ENCODE results near the gene DOCK8. TPM values are rescaled to one million over a fixed set of nuclear protein-coding genes. Genes with fewer than 3 reads are reported as not detected.

DOCK8 gene
- total and polyA plus RNA-seq, 3 experiments from 2014 or later: 71.6 to 141 (median 136) TPM

GRCh38 chr9:426264-426663 is 211.6 kb downstream of the DOCK8 start:
- Histone ChIP-seq H3K4me1 (ENCODE audit: insufficient read depth, low read length) (no peaks in the 10 kb centered on the region), H3K36me3 (ENCODE audit: insufficient read depth, low read length) (peaks cover 59% of the 10 kb centered on the region), H3K9me3 (ENCODE audit: low read length) (no peaks in the 10 kb centered on the region), H3K4me3 (ENCODE audit: low read length) (no peak overlapping the region), H3K27ac (ENCODE audit: low read depth, low read length) (no peak overlapping the region), H3K27me3 (ENCODE audit: insufficient read depth, low read length, poor library complexity, severe bottlenecking) (no peaks in the 10 kb centered on the region)
- no peak overlapping the region for H3K4me3 Mint-ChIP-seq
- H3K27ac Mint-ChIP-seq: peak overlapping the region in 4 of 8 donors; percentile 9 to 71 (median 60)
- no peaks in the 10 kb centered on the region for H3K9me3 Mint-ChIP-seq
- ChIA-PET CTCF (interaction anchor here (0.7 to 1.5 kb wide), 3 partner anchors 14 to 1544 kb away, joined by 3 read pairs; no protein-coding TSS in a partner anchor), POLR2A (no interaction called here)
- H3K36me3 Mint-ChIP-seq: peaks cover 12 to 88% (median 35%) of the 10 kb centered on the region in 3 donors
- no peak for DNase-seq
- no peaks in the 10 kb centered on the region for H3K4me1 Mint-ChIP-seq
- H3K27me3 Mint-ChIP-seq: no peaks in the 10 kb centered on the region

DNA sequence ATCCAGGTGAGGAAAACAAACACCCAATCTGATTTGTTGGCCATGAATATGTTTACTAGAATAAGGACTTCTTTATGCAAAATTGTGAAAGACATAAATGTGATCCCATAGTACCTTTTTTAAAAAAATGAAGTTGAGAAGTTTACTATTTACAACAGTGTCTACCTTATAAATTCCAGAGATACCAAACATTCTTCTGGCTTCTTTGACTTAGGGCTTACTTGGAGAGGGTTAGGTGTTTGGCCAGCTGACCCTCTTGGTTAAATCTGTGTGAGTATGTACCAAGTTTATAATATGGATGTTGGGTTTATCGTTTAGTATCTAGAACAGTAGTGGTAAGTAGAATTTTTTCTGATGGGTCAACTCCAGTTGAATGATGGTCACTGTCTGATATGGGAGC is 212.3 kb downstream of the DOCK8 start:
- ChIA-PET POLR2A (no interaction called here), CTCF (interaction anchor here (0.7 to 1.5 kb wide), 2 partner anchors 14 to 15 kb away, joined by 3 read pairs; no protein-coding TSS in a partner anchor)
- Histone ChIP-seq H3K4me1 (ENCODE audit: insufficient read depth, low read length) (no peaks in the 10 kb centered on the region), H3K4me3 (ENCODE audit: low read length) (no peak overlapping the region), H3K9me3 (ENCODE audit: low read length) (no peaks in the 10 kb centered on the region), H3K36me3 (ENCODE audit: insufficient read depth, low read length) (peaks cover 59% of the 10 kb centered on the region), H3K27ac (ENCODE audit: low read depth, low read length) (no peak overlapping the region), H3K27me3 (ENCODE audit: insufficient read depth, low read length, poor library complexity, severe bottlenecking) (no peaks in the 10 kb centered on the region)
- Mint-ChIP-seq H3K36me3 (peaks cover 12 to 87% (median 32%) of the 10 kb centered on the region in 3 donors), H3K4me1 (no peaks in the 10 kb centered on the region), H3K27me3 (no peaks in the 10 kb centered on the region), H3K9me3 (no peaks in the 10 kb centered on the region), H3K4me3 (no peak overlapping the region), H3K27ac (peak overlapping the region in 4 of 8 donors; percentile 37 to 66 (median 44))
- no peak for DNase-seq

- POLR2A ChIA-PET: no interaction called here
- no peak overlapping the region for H3K4me3 ChIP-seq (ENCODE audit: low read length)
- peak overlapping the region in 2 of 8 donors; percentile 3 to 27 for H3K27ac Mint-ChIP-seq
- H3K36me3 Mint-ChIP-seq: peaks cover 7 to 92% (median 47%) of the 10 kb centered on the region in 3 donors
- no peaks in the 10 kb centered on the region for H3K27me3 ChIP-seq (ENCODE audit: insufficient read depth, low read length, poor library complexity, severe bottlenecking)
- no peaks in the 10 kb centered on the region for H3K4me1 ChIP-seq (ENCODE audit: insufficient read depth, low read length)
- H3K9me3 Mint-ChIP-seq: no peaks in the 10 kb centered on the region
- peaks cover 78% of the 10 kb centered on the region for H3K36me3 ChIP-seq (ENCODE audit: insufficient read depth, low read length)
- CTCF ChIA-PET: no interaction called here
- H3K27me3 Mint-ChIP-seq: no peaks in the 10 kb centered on the region
- DNase-seq: no peak
- H3K4me1 Mint-ChIP-seq: no peaks in the 10 kb centered on the region
- no peaks in the 10 kb centered on the region for H3K9me3 ChIP-seq (ENCODE audit: low read length)
- no peak overlapping the region for H3K4me3 Mint-ChIP-seq
- H3K27ac ChIP-seq (ENCODE audit: low read depth, low read length): no peak overlapping the region
Observed at GRCh38 chr9:431701-432100, 217.0 kb downstream of the DOCK8 start.

DNA sequence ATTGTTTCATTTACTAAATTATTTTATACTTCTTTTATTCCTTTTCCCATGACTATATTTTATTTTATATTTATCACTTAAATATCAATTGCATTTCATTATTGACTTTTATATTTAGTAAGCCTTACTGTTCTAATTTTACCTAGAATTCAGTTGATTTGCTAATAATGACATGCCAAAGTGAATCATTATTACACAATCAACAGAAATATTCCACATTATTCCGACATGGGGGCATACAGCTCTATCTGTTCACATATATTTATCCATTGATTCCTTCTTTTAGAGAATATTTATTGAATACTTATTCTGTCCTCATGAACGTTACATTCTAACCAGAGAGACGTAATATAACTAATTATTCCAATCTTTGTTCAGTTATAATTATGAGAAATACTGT is 221.8 kb downstream of the DOCK8 start:
- DNase-seq: no peak
- Mint-ChIP-seq H3K9me3 (no peaks in the 10 kb centered on the region), H3K36me3 (peaks cover 0 to 96% (median 49%) of the 10 kb centered on the region in 3 donors), H3K4me3 (no peak overlapping the region), H3K27ac (peak overlapping the region in 4 of 8 donors; percentile 26 to 94 (median 64)), H3K4me1 (no peaks in the 10 kb centered on the region), H3K27me3 (no peaks in the 10 kb centered on the region)
- H3K36me3 ChIP-seq (ENCODE audit: insufficient read depth, low read length): peaks cover 86% of the 10 kb centered on the region
- H3K27ac ChIP-seq (ENCODE audit: low read depth, low read length): no peak overlapping the region
- H3K4me1 ChIP-seq (ENCODE audit: insufficient read depth, low read length): no peaks in the 10 kb centered on the region
- POLR2A ChIA-PET: no interaction called here
- H3K9me3 ChIP-seq (ENCODE audit: low read length): no peaks in the 10 kb centered on the region
- no peak overlapping the region for H3K4me3 ChIP-seq (ENCODE audit: low read length)
- no peaks in the 10 kb centered on the region for H3K27me3 ChIP-seq (ENCODE audit: insufficient read depth, low read length, poor library complexity, severe bottlenecking)
- CTCF ChIA-PET: no interaction called here

DNA sequence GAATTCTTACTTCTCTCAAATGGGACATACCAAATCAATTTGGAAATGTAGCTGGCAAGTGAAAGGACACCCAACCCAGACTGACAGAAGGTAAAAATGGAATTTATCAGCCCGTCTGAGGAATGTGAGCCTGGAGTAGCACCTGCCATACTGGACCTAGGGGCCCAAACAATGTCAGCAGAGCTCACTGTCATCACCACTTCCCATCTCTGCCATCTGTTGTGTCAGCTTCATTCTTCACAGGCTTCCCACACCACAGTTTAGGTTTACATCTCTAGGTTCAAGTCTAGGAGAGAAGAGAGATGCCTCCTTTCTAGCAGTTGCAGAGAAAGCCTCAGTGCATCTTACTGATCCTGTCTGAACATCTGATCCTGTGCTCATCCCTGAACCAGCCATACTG is 222.4 kb downstream of the DOCK8 start:
- no peaks in the 10 kb centered on the region for H3K27me3 ChIP-seq (ENCODE audit: insufficient read depth, low read length, poor library complexity, severe bottlenecking)
- no peaks in the 10 kb centered on the region for H3K9me3 Mint-ChIP-seq
- CTCF ChIA-PET: no interaction called here
- no peak for DNase-seq
- POLR2A ChIA-PET: no interaction called here
- no peaks in the 10 kb centered on the region for H3K4me1 Mint-ChIP-seq
- no peaks in the 10 kb centered on the region for H3K4me1 ChIP-seq (ENCODE audit: insufficient read depth, low read length)
- H3K27ac Mint-ChIP-seq: peak overlapping the region in 5 of 8 donors; percentile 42 to 94 (median 67)
- H3K4me3 ChIP-seq (ENCODE audit: low read length): no peak overlapping the region
- peaks cover 86% of the 10 kb centered on the region for H3K36me3 ChIP-seq (ENCODE audit: insufficient read depth, low read length)
- no peak overlapping the region for H3K4me3 Mint-ChIP-seq
- no peaks in the 10 kb centered on the region for H3K27me3 Mint-ChIP-seq
- peaks cover 0 to 96% (median 48%) of the 10 kb centered on the region in 3 donors for H3K36me3 Mint-ChIP-seq
- no peaks in the 10 kb centered on the region for H3K9me3 ChIP-seq (ENCODE audit: low read length)
- no peak overlapping the region for H3K27ac ChIP-seq (ENCODE audit: low read depth, low read length)

DNA sequence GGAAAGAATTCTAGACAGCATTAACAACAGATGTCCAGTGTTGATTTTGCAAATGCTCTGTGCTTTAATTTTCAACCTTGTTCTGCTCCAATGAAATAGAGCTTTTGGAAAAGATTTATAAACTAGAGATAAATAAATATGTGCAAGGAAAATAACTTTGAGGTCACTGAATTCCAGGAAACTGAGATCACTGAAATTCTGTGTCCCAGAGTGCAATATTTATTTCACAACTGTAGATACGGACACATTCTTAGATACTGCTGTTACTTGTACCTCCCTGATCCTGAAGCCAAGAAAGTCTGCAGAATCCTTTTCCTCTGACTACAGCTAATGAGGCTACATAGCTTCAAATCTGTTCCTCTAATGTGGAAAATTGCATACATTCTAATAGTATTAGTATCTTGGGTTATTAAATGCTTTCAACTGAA is 222.9 kb downstream of the DOCK8 start:
- no peaks in the 10 kb centered on the region for H3K4me1 Mint-ChIP-seq
- CTCF ChIA-PET: no interaction called here
- H3K36me3 ChIP-seq (ENCODE audit: insufficient read depth, low read length): peaks cover 86% of the 10 kb centered on the region
- H3K4me3 Mint-ChIP-seq: no peak overlapping the region
- no peaks in the 10 kb centered on the region for H3K4me1 ChIP-seq (ENCODE audit: insufficient read depth, low read length)
- H3K9me3 ChIP-seq (ENCODE audit: low read length): no peaks in the 10 kb centered on the region
- H3K27ac ChIP-seq (ENCODE audit: low read depth, low read length): no peak overlapping the region
- POLR2A ChIA-PET: no interaction called here
- no peak overlapping the region for H3K4me3 ChIP-seq (ENCODE audit: low read length)
- H3K27me3 Mint-ChIP-seq: peaks cover 0 to 1% of the 10 kb centered on the region in 2 donors
- no peak for DNase-seq
- peak overlapping the region in 3 of 8 donors; percentile 14 to 73 (median 67) for H3K27ac Mint-ChIP-seq
- no peaks in the 10 kb centered on the region for H3K9me3 Mint-ChIP-seq
- H3K27me3 ChIP-seq (ENCODE audit: insufficient read depth, low read length, poor library complexity, severe bottlenecking): no peaks in the 10 kb centered on the region
- H3K36me3 Mint-ChIP-seq: peaks cover 0 to 97% (median 45%) of the 10 kb centered on the region in 3 donors

GRCh38 chr9:438066-438465 is 223.4 kb downstream of the DOCK8 start:
- Mint-ChIP-seq H3K9me3 (no peaks in the 10 kb centered on the region), H3K4me3 (no peak overlapping the region), H3K27me3 (peaks cover 0 to 1% of the 10 kb centered on the region in 2 donors), H3K27ac (peak overlapping the region in 1 of 8 donors; percentile 73), H3K4me1 (no peaks in the 10 kb centered on the region), H3K36me3 (peaks cover 0 to 97% (median 40%) of the 10 kb centered on the region in 3 donors)
- CTCF ChIA-PET: no interaction called here
- H3K9me3 ChIP-seq (ENCODE audit: low read length): no peaks in the 10 kb centered on the region
- no peak overlapping the region for H3K4me3 ChIP-seq (ENCODE audit: low read length)
- H3K36me3 ChIP-seq (ENCODE audit: insufficient read depth, low read length): peaks cover 86% of the 10 kb centered on the region
- no peaks in the 10 kb centered on the region for H3K27me3 ChIP-seq (ENCODE audit: insufficient read depth, low read length, poor library complexity, severe bottlenecking)
- no peaks in the 10 kb centered on the region for H3K4me1 ChIP-seq (ENCODE audit: insufficient read depth, low read length)
- H3K27ac ChIP-seq (ENCODE audit: low read depth, low read length): no peak overlapping the region
- no peak for DNase-seq
- POLR2A ChIA-PET: no interaction called here

- H3K4me1 ChIP-seq (ENCODE audit: insufficient read depth, low read length): no peaks in the 10 kb centered on the region
- H3K27me3 ChIP-seq (ENCODE audit: insufficient read depth, low read length, poor library complexity, severe bottlenecking): no peaks in the 10 kb centered on the region
- Mint-ChIP-seq H3K4me1 (no peaks in the 10 kb centered on the region), H3K27ac (peak overlapping the region in 2 of 8 donors; percentile 13 to 19), H3K27me3 (peaks cover 0 to 1% of the 10 kb centered on the region in 2 donors), H3K36me3 (peaks cover 0 to 98% (median 41%) of the 10 kb centered on the region in 3 donors), H3K4me3 (no peak overlapping the region), H3K9me3 (no peaks in the 10 kb centered on the region)
- H3K36me3 ChIP-seq (ENCODE audit: insufficient read depth, low read length): peaks cover 87% of the 10 kb centered on the region
- no peak for DNase-seq
- H3K27ac ChIP-seq (ENCODE audit: low read depth, low read length): no peak overlapping the region
- no peak overlapping the region for H3K4me3 ChIP-seq (ENCODE audit: low read length)
- POLR2A ChIA-PET: no interaction called here
- H3K9me3 ChIP-seq (ENCODE audit: low read length): no peaks in the 10 kb centered on the region
- CTCF ChIA-PET: no interaction called here
Observed at GRCh38 chr9:438961-439768, 224.5 kb downstream of the DOCK8 start.

Measured in CD8-positive, alpha-beta memory T cell (primary cell).